DND-41 (cell line): ENCODE results near the gene NR1I2.

Experiments used
- ATAC-seq: fragments of 200-7000 bp; cut with Tn5 transposase; 3 replicates; pipeline ENCODE4 v1.9.1; 2021; ENCODE audit warnings: low read depth; ENCODE audit not compliant: insufficient read depth
- DNase-seq: peaks from one replicate; pipeline ENCODE4 v3.0.0-alpha.2; 2020
- H2AFZ ChIP-seq: 2 replicates; pipeline ENCODE4 v1.6.0; 2012; ENCODE audit warnings: low read depth, low read length
- H3K27ac ChIP-seq: 2 replicates; pipeline ENCODE4 v1.5.1; 2012; ENCODE audit warnings: low read length, inconsistent platforms
- H3K27me3 ChIP-seq: fragments of 200-600 bp; sonication (generic); 2 replicates; pipeline ENCODE4 v1.6.0; 2012; ENCODE audit warnings: low read length, mild to moderate bottlenecking, inconsistent platforms; ENCODE audit not compliant: insufficient read depth, poor library complexity
- H3K36me3 ChIP-seq: 2 replicates; pipeline ENCODE4 v1.5.1; 2012; ENCODE audit warnings: low read length, inconsistent platforms; ENCODE audit not compliant: insufficient read depth
- H3K4me1 ChIP-seq: 2 replicates; pipeline ENCODE4 v1.5.1; 2012; ENCODE audit warnings: mild to moderate bottlenecking, low read length; ENCODE audit not compliant: insufficient read depth
- H3K4me2 ChIP-seq: 2 replicates; pipeline ENCODE4 v1.6.0; 2012; ENCODE audit warnings: mild to moderate bottlenecking, moderate library complexity, low read length, inconsistent platforms; ENCODE audit not compliant: insufficient read depth
- H3K4me3 ChIP-seq, 2 experiments: fragments of 200-600 bp in 1 of 2; shearing (Covaris generic) in 1 of 2; 2 replicates each; pipeline ENCODE4 v1.5.1; 2012 to 2016; ENCODE audit warnings: inconsistent platforms in 2 of 2, low read length in 2 of 2, mild to moderate bottlenecking in 2 of 2, low read depth in 1 of 2, moderate library complexity in 1 of 2
- H3K79me2 ChIP-seq: 2 replicates; pipeline ENCODE4 v1.6.0; 2012; ENCODE audit warnings: low read length, inconsistent platforms; ENCODE audit not compliant: insufficient read depth
- H3K9ac ChIP-seq: 2 replicates; pipeline ENCODE4 v1.6.0; 2012; ENCODE audit warnings: low read depth, mild to moderate bottlenecking, inconsistent platforms, low read length, moderate library complexity
- H3K9me3 ChIP-seq: 2 replicates; pipeline ENCODE4 v1.5.1; 2012; ENCODE audit warnings: low read length, moderate library complexity, mild to moderate bottlenecking, inconsistent platforms; ENCODE audit not compliant: insufficient read depth, severe bottlenecking
- H4K20me1 ChIP-seq: 2 replicates; pipeline ENCODE4 v1.6.0; 2012; ENCODE audit warnings: low read length; ENCODE audit not compliant: insufficient read depth
- EZH2 ChIP-seq: IDR thresholded peaks from 3 replicates; pipeline ENCODE4 v1.6.1; 2012; ENCODE audit warnings: borderline replicate concordance, low read depth, mild to moderate bottlenecking, moderate library complexity, low read length, inconsistent platforms; ENCODE audit not compliant: severe bottlenecking
- TF ChIP-seq, protein P1 (sequence below): IDR thresholded peaks from 2 replicates; pipeline ENCODE4 v1.5.1; 2012; ENCODE audit warnings: borderline replicate concordance, low read length, moderate library complexity, mild to moderate bottlenecking; ENCODE audit not compliant: poor library complexity, severe bottlenecking; ENCODE audit errors: extremely low read depth

The NR1I2 gene

DNA sequence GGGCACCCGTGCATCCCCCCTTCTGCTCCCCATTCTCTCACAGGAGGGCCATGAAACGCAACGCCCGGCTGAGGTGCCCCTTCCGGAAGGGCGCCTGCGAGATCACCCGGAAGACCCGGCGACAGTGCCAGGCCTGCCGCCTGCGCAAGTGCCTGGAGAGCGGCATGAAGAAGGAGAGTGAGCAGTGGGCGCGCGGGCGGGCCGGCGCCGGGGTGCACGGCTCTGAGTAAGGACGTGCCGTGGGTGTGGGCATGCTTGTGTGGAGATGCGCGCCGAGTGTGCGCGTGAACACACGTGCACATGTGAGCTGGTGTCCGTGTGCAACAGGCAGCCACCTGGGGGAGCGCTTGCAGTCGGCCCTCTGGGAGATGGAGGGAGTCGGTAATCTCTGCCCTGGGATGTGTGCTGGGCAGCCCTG, 28.1 kb downstream of the NR1I2 start:
- TF ChIP-seq EZH2: no peak
- TF ChIP-seq, protein P1, sequence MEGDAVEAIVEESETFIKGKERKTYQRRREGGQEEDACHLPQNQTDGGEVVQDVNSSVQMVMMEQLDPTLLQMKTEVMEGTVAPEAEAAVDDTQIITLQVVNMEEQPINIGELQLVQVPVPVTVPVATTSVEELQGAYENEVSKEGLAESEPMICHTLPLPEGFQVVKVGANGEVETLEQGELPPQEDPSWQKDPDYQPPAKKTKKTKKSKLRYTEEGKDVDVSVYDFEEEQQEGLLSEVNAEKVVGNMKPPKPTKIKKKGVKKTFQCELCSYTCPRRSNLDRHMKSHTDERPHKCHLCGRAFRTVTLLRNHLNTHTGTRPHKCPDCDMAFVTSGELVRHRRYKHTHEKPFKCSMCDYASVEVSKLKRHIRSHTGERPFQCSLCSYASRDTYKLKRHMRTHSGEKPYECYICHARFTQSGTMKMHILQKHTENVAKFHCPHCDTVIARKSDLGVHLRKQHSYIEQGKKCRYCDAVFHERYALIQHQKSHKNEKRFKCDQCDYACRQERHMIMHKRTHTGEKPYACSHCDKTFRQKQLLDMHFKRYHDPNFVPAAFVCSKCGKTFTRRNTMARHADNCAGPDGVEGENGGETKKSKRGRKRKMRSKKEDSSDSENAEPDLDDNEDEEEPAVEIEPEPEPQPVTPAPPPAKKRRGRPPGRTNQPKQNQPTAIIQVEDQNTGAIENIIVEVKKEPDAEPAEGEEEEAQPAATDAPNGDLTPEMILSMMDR: no peak
- Histone ChIP-seq H3K4me2 (no peak overlapping the region), H3K4me1 (no peaks in the 10 kb centered on the region), H3K9me3 (no peaks in the 10 kb centered on the region), H3K27me3 (no peaks in the 10 kb centered on the region), H3K9ac (no peak overlapping the region), H3K27ac (no peak overlapping the region), H4K20me1 (no peaks in the 10 kb centered on the region), H3K4me3 (no peak overlapping the region), H3K36me3 (no peaks in the 10 kb centered on the region), H2AFZ (no peak overlapping the region), H3K79me2 (no peaks in the 10 kb centered on the region)
- ATAC-seq: no peak
- DNase-seq: no peak

DNA sequence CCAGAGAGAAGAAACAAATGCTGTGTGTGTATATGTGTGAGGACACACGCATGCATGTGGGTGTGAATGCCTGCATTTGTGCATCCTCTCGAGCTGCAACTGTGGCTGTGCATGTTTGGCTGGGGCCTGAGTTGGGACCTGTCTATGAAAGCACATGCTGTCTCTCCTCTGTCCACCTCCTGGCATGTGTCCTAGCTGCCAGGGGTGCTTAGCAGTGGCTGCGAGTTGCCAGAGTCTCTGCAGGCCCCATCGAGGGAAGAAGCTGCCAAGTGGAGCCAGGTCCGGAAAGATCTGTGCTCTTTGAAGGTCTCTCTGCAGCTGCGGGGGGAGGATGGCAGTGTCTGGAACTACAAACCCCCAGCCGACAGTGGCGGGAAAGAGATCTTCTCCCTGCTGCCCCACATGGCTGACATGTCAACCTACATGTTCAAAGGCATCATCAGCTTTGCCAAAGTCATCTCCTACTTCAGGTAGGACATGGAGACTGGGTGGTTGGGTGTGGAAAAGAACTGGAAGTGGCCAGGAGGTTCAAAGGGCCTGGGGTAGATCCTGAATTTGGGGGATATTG, 30.7 kb downstream of the NR1I2 start:
- no peaks in the 10 kb centered on the region for H3K9me3 ChIP-seq

DNA sequence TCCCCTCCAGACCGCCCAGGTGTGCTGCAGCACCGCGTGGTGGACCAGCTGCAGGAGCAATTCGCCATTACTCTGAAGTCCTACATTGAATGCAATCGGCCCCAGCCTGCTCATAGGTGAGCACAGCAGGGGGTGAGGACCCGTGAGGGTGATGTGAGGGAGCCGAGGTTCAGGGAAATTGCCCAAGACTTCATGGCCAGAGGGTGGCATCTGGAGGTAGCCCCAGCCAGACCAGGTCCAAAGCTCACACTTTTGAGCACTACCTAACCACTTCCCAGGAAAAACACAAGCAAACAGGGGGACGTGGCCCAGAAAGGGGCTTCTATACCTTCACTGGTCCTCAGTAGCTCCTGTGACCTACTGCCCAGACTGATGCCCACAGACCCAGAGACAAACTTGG, 33.8 kb downstream of the NR1I2 start:
- Histone ChIP-seq H3K79me2 (no peaks in the 10 kb centered on the region), H3K9ac (no peak overlapping the region), H3K4me1 (no peaks in the 10 kb centered on the region), H3K4me2 (no peak overlapping the region), H3K27me3 (no peaks in the 10 kb centered on the region), H3K4me3 (no peak overlapping the region), H4K20me1 (no peaks in the 10 kb centered on the region), H3K36me3 (no peaks in the 10 kb centered on the region), H3K27ac (no peak overlapping the region), H3K9me3 (no peaks in the 10 kb centered on the region), H2AFZ (no peak overlapping the region)
- ATAC-seq (no peak), DNase-seq (no peak)
- TF ChIP-seq EZH2: no peak

More for the DNA sequence above, 30.7 kb downstream of the NR1I2 start:
- no peak overlapping the region for H3K9ac ChIP-seq
- ATAC-seq (no peak), DNase-seq (no peak)
- H4K20me1 ChIP-seq: no peaks in the 10 kb centered on the region
- H3K36me3 ChIP-seq: no peaks in the 10 kb centered on the region
- no peaks in the 10 kb centered on the region for H3K79me2 ChIP-seq
- TF ChIP-seq, protein P1: no peak
- no peak for TF ChIP-seq EZH2
- H3K27ac ChIP-seq: no peak overlapping the region
- H3K4me3 ChIP-seq: no peak overlapping the region
- H3K4me1 ChIP-seq: no peaks in the 10 kb centered on the region
- H2AFZ ChIP-seq: no peak overlapping the region
- H3K4me2 ChIP-seq: no peak overlapping the region
- H3K27me3 ChIP-seq: no peaks in the 10 kb centered on the region

DNA sequence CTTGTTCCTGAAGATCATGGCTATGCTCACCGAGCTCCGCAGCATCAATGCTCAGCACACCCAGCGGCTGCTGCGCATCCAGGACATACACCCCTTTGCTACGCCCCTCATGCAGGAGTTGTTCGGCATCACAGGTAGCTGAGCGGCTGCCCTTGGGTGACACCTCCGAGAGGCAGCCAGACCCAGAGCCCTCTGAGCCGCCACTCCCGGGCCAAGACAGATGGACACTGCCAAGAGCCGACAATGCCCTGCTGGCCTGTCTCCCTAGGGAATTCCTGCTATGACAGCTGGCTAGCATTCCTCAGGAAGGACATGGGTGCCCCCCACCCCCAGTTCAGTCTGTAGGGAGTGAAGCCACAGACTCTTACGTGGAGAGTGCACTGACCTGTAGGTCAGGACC, 35.2 kb downstream of the NR1I2 start:
- Histone ChIP-seq H3K4me3 (no peak overlapping the region), H3K27me3 (no peaks in the 10 kb centered on the region), H3K9me3 (no peaks in the 10 kb centered on the region), H3K4me2 (no peak overlapping the region), H3K36me3 (no peaks in the 10 kb centered on the region), H3K9ac (no peak overlapping the region), H3K27ac (no peak overlapping the region), H3K4me1 (no peaks in the 10 kb centered on the region), H3K79me2 (no peaks in the 10 kb centered on the region), H2AFZ (no peak overlapping the region), H4K20me1 (no peaks in the 10 kb centered on the region)
- TF ChIP-seq, protein P1: no peak
- no peak for TF ChIP-seq EZH2
- no peak for DNase-seq
- ATAC-seq: no peak
